AML-193 (cell line): ENCODE data around the gene ALDH1A2.
A peak's percentile ranks its signal among the peaks of the same experiment; 100 is the strongest.
"Not testable (repeated sequence)": the region's sequence is repeated elsewhere in the genome, so short reads cannot be mapped to it uniquely, and the experiment has no call there.

ENCODE experiments used
- DNase-seq, 2 experiments: peaks; one replicate each; lab custom pipeline; 2025; lab: John Stamatoyannopoulos, UW

The ALDH1A2 gene

GRCh38 chr15:58065445-58066041 is at the start of gene ALDH1A2:
TSS of gene ALDH1A2 (minus strand) at chr15:58065711. CDS start at chr15:58065650, 61 bp downstream.
- no peak for DNase-seq

- DNase-seq = peak in 1 of 2 experiments; percentile 5
Observed at GRCh38 chr15:58114812-58115211, 49.3 kb upstream of the ALDH1A2 start.

GRCh38 chr15:58114388-58114787 is 48.9 kb upstream of the ALDH1A2 start:
- DNase-seq = no peak

DNA sequence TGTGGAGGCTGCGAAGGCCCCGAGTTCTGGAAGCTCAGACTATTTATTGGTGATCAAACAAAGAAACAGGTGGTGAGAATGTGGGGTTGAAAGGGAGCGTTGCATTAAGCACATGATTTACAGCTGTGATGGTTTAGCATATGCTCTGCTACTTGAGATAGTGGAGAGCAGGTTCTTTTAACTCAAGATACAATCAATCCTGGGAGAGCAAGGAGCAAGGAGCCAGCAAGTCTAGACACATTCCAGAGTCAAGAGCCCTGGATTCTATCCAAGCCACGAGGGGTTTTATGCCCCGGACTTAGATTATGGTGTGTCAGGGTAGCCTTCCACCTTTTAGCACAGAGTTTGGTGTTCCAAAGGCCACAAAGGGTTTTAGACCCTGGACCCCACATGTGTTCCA is 47.8 kb upstream of the ALDH1A2 start:
- not testable (repeated sequence) for DNase-seq

GRCh38 chr15:58111718-58112104 is 46.2 kb upstream of the ALDH1A2 start:
- DNase-seq = no peak

DNA sequence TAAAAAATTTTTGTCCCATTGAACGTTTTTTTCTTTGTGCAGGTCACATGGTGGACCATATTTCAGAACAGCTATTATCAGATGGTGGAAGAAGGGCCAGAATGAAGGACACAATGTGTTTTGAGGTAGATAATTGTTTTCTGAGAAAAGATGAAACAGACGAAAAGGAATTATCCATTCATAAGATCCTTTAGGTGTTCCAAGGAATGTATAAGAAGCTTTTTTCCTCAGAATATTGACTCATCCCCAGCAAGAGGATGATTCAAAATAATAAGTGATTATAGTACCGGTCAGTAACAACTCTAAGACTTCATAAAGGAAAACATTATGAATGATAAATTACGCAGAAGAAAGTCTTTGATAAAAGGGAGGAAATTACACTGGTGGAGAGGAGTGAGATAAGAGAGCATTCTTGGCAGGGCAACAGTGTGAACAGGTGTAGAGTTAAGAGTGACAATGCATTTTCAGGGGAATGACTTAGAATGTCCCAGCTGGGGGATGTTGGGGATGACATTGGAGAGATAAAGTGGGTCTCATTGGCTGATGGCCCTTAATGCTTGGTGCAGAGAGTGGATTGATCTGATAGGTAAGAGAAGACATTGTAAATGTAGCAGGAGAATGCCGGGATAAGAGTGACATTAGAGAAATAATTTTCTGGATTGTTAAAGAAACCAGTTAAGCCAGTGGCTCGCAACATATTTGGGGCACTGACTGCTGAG is 45.6 kb upstream of the ALDH1A2 start:
- no peak for DNase-seq

GRCh38 chr15:58109419-58109818 is 43.9 kb upstream of the ALDH1A2 start:
- DNase-seq = no peak

- DNase-seq = no peak
Observed at GRCh38 chr15:58108117-58108516, 42.6 kb upstream of the ALDH1A2 start.

- no peak for DNase-seq
Observed at GRCh38 chr15:58103482-58103881, 38.0 kb upstream of the ALDH1A2 start.

GRCh38 chr15:58096529-58097084 is 31.1 kb upstream of the ALDH1A2 start:
- no peak for DNase-seq

DNA sequence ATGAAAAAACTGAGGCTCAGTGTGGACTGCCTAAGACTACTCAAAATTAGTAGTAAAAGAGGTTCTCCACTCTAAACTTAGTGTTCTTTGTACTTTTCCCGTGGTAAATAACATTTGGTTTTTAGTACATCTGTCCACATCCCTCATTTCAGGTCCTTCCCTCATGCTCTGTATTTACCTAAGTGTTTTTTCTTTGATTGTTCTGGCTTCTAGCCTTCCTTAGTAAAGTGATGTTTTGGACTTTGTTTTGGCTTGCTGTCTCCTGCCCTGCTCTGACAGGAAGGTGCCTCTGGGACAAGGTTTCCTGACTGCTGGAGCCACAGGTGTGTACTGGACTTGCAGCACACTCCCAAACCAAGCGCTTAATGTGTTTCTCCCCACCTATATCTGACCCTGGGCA is 29.9 kb upstream of the ALDH1A2 start:
- no peak for DNase-seq

GRCh38 chr15:58087871-58088270 is 22.4 kb upstream of the ALDH1A2 start:
- DNase-seq = peak in 1 of 2 experiments; percentile 25

GRCh38 chr15:58086491-58086890 is 21.0 kb upstream of the ALDH1A2 start:
- DNase-seq = no peak

DNA sequence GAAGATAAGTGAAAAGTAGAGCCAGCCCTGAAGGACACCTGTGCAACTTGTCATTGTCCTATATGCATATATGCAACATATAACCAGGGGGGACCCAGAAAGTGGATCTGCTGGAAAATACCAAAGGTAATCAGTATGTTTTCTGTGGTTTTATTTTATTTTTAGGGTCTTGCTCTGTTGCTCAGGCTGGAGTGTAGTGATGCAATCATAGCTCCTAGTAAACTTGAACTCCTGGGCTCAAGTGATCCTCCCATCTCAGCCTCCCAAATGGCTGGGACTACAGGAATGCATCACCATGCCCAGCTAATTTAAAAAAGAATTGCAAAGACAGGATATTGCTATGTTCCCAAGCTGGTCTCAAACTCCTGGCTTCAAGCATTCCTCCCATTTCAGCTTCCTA is 18.0 kb upstream of the ALDH1A2 start:
- DNase-seq = no peak

- DNase-seq = no peak
Observed at GRCh38 chr15:58081891-58082290, 16.4 kb upstream of the ALDH1A2 start.

GRCh38 chr15:58081456-58081855 is 15.9 kb upstream of the ALDH1A2 start:
- no peak for DNase-seq

DNA sequence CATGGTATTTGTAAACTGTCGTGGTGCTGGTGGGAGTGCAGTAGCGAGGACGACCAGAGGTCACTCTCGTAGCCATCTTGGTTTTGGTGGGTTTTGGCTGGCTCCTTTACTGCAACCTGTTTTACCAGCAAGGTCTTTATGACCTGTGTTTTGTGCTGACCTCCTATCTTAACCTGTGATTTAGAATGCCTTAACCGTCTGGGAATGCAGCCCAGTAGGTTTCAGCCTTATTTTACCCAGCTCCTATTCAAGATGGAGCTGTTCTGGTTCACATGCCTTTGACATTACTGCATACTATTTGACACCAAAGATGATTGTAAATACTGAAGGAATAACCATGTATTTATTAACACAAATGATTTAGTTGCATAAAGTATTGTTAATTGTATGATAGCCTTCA is 15.4 kb upstream of the ALDH1A2 start:
- not testable (repeated sequence) for DNase-seq

DNA sequence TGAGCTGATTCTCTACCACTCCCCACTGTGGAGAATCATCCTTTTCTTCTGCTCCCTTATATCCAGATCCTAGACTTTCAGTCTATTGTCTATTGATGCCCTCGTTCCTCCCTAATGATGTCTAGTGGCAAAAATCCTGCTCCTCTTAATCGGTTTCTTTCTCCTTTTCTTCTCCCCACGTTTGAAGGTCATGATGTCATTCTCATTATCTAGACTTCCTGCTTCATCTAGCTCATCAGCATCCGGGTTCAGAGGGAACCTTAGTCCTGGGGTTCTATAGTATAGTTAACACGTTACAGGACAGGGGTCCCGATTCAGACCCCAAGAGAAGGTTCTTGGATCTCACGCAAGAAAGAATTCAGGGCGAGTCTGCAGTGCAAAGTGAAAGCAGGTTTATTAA is 14.9 kb upstream of the ALDH1A2 start:
- no peak for DNase-seq

- no peak for DNase-seq
Observed at GRCh38 chr15:58078591-58078990, 13.1 kb upstream of the ALDH1A2 start.

DNA sequence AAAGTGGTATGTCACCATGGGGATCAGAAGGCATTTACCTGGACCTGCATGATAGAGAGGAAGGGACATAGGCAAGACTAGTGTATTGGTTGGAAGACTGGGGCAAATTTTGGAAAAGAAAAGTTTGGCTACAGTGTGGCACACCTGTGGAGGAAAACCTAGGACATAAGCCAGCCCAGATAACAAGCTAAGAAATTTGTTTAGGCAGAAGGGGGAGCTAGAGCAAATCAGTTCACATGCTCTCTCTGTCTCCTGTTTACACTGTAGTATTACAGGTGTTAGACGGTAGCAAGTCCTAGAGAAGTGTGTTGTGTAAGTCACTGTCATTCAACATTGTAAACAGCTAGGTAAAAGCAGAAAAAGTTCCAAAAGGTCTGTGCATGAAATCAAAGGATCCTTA is 11.9 kb upstream of the ALDH1A2 start:
- peak; percentile 3 to 8 for DNase-seq

- DNase-seq = no peak
Observed at GRCh38 chr15:58074452-58074851, 8.9 kb upstream of the ALDH1A2 start.

GRCh38 chr15:58070801-58071418 is 5.4 kb upstream of the ALDH1A2 start:
- peak; percentile 46 to 52 for DNase-seq

DNA sequence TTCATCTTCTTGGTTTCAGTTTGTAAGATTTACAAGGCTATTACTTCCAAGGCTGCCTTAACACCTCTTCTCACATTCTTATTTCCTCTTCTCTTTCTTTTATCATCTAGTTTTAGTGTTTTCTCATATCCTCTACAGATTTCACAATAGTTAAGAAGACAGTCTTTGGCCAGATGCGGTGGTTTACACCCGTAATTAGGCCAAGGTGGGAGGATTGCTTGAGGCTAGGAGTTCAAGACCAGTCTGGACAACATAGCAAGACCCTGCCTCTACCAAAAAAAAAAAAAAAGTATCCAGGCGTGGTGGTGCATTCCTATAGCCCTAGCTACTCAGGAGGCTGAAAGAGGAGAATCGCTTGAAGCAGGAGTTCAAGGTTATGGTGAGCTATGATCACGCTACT is 3.5 kb upstream of the ALDH1A2 start:
- no peak for DNase-seq
